ENCODE results near the gene SGIP1.
"Not testable (repeated sequence)": the region's sequence is repeated elsewhere in the genome, so short reads cannot be mapped to it uniquely, and the experiment has no call there.

Gene SGIP1

GRCh38 chr1:66685265-66685664 lies 151.3 kb downstream of the SGIP1 start:
- no peak for DNase-seq

GRCh38 chr1:66685670-66686069 lies 151.7 kb downstream of the SGIP1 start:
- no peak for DNase-seq

- DNase-seq = no peak
These were observed 152.5 kb downstream of the SGIP1 start for GRCh38 chr1:66686406-66686805.

- DNase-seq = no peak
These were observed 153.4 kb downstream of the SGIP1 start for GRCh38 chr1:66687358-66687757.

- DNase-seq = no peak
These were observed 156.9 kb downstream of the SGIP1 start for GRCh38 chr1:66690666-66691381.

- DNase-seq = no peak
These were observed 158.7 kb downstream of the SGIP1 start for GRCh38 chr1:66692681-66693080.

GRCh38 chr1:66693856-66694255 lies 159.9 kb downstream of the SGIP1 start:
- peak; percentile 19 for DNase-seq

- DNase-seq = no peak
These were observed 161.2 kb downstream of the SGIP1 start for GRCh38 chr1:66695116-66695515.

GRCh38 chr1:66696771-66697170 lies 162.8 kb downstream of the SGIP1 start:
- no peak for DNase-seq

GRCh38 chr1:66699213-66699612 lies 165.3 kb downstream of the SGIP1 start:
- DNase-seq = no peak

- DNase-seq = no peak
These were observed 170.4 kb downstream of the SGIP1 start for GRCh38 chr1:66704177-66704875.

GRCh38 chr1:66705110-66705509 lies 171.2 kb downstream of the SGIP1 start:
- no peak for DNase-seq

GRCh38 chr1:66711420-66711819 lies 177.5 kb downstream of the SGIP1 start:
- DNase-seq = no peak

GRCh38 chr1:66712839-66713238 lies 178.9 kb downstream of the SGIP1 start:
- DNase-seq = no peak

GRCh38 chr1:66723985-66724384 lies 190.0 kb downstream of the SGIP1 start:
- DNase-seq = no peak

- peak; percentile 36 for DNase-seq
These were observed 192.1 kb downstream of the SGIP1 start for GRCh38 chr1:66725885-66726665.

GRCh38 chr1:66728021-66728420 lies 194.1 kb downstream of the SGIP1 start:
- no peak for DNase-seq

GRCh38 chr1:66728716-66729115 lies 194.8 kb downstream of the SGIP1 start:
- DNase-seq = not testable (repeated sequence)

GRCh38 chr1:66729119-66729518 lies 195.2 kb downstream of the SGIP1 start:
- DNase-seq = no peak

- DNase-seq = no peak
These were observed 195.6 kb downstream of the SGIP1 start for GRCh38 chr1:66729523-66729922.

GRCh38 chr1:66730462-66730861 lies 196.5 kb downstream of the SGIP1 start:
- DNase-seq = peak; percentile 12

GRCh38 chr1:66731170-66731865 lies 197.4 kb downstream of the SGIP1 start:
- no peak for DNase-seq
